Spleen (tissue), 11 donors: Measurements from ENCODE around the gene TRAIP. TPM values are rescaled to one million over a fixed set of nuclear protein-coding genes. Genes with fewer than 3 reads are reported as not detected.
A peak's percentile ranks its signal among the peaks of the same experiment; 100 is the strongest.

Source experiments
- DNase-seq: peaks from one replicate; pipeline ENCODE4 v3.0.0-alpha.2; 2020
- H3K27ac ChIP-seq, 8 donors: fragments of 200-600 bp; sonication (generic) in 7 of 8; 1 replicate in 4 of 8; 2 replicates in 4 of 8; pipeline versions ENCODE4 v1.5.0 to v1.8.0; 2016 to 2021; ENCODE audit warnings: inconsistent platforms in 4 of 8, mild to moderate bottlenecking in 4 of 8, moderate library complexity in 1 of 8
- H3K27me3 ChIP-seq, 7 donors: fragments of 200-600 bp; sonication (generic) in 6 of 7; replicated peaks in 1 of 7; 1 replicate in 4 of 7; 2 replicates in 3 of 7; pipeline versions ENCODE4 v1.5.0 to v1.8.0; 2016 to 2021; ENCODE audit warnings: inconsistent platforms in 3 of 7, mild to moderate bottlenecking in 1 of 7
- H3K36me3 ChIP-seq, 6 donors: fragments of 200-600 bp; sonication (generic) in 5 of 6; 1 replicate in 4 of 6; 2 replicates in 2 of 6; pipeline versions ENCODE4 v1.5.0 to v1.8.0; 2016 to 2021; ENCODE audit warnings: inconsistent platforms in 2 of 6
- H3K4me1 ChIP-seq, 6 donors: fragments of 200-600 bp; sonication (generic) in 5 of 6; 1 replicate in 3 of 6; 2 replicates in 3 of 6; pipeline versions ENCODE4 v1.5.0 to v1.8.0; 2016 to 2021; ENCODE audit warnings: inconsistent platforms in 3 of 6
- H3K4me3 ChIP-seq, 8 donors: fragments of 200-600 bp; sonication (generic) in 7 of 8; 1 replicate in 4 of 8; 2 replicates in 4 of 8; pipeline versions ENCODE4 v1.5.0 to v1.8.0; 2016 to 2021; ENCODE audit warnings: inconsistent platforms in 4 of 8, mild to moderate bottlenecking in 4 of 8, moderate library complexity in 2 of 8
- H3K9me3 ChIP-seq, 8 donors: fragments of 200-600 bp; sonication (generic) in 7 of 8; 1 replicate in 4 of 8; 2 replicates in 4 of 8; pipeline versions ENCODE4 v1.5.0 to v1.8.0; 2016 to 2021; ENCODE audit warnings: inconsistent platforms in 4 of 8
- CTCF ChIP-seq, 11 experiments: fragments of 200-600 bp in 7 of 11; fragments of 450-650 bp in 4 of 11; sonication (generic) in 4 of 11; IDR thresholded peaks in 8 of 11; conservative IDR thresholded peaks in 3 of 11; 1 replicate in 7 of 11; 2 replicates in 4 of 11; pipeline versions ENCODE4 v1.4.0 to v1.8.0; 2016 to 2021; ENCODE audit warnings: antibody characterized with exemption in 11 of 11, inconsistent platforms in 4 of 11, mild to moderate bottlenecking in 1 of 11
- POLR2A ChIP-seq, 3 donors: fragments of 450-650 bp; IDR thresholded peaks; one replicate each; pipeline ENCODE4 v1.5.1; 2017; ENCODE audit warnings: antibody characterized with exemption in 3 of 3, mild to moderate bottlenecking in 1 of 3
- POLR2AphosphoS5 ChIP-seq, 3 donors: sonication (generic); formaldehyde crosslinking; IDR thresholded peaks; one replicate each; pipeline ENCODE4 v1.5.1; 2017; ENCODE audit warnings: antibody characterized with exemption in 3 of 3
- WGBS, 5 donors: extraction: QIAGEN DNeasy Blood & Tissue Kit in 3 of 5; methylation state at CpG; one replicate each; pipeline versions ENCODE4 v1.1.5 to v1.1.7; 2013 to 2018; 5-methylcytosine and 5-hydroxymethylcytosine counted together
- intact Hi-C: fragments of 100-400 bp; cut with DNase I; formaldehyde crosslinking; loops from one replicate; pipeline ENCODE4 v1.15.0; 2023; ENCODE audit warnings: low total_unique reads
- polyA plus RNA-seq, 3 donors: library from polyadenylated mRNA; stranded (reverse); fragments of 200-250 nt; gene quantifications; one replicate each; pipeline ENCODE4 v1.2.1, GENCODE V29; 2013
- total RNA-seq, 7 donors: library from RNA; depleted of rRNA in 3 of 7; stranded (reverse); fragments of >200 nt in 3 of 7; fragmentation: NEBNext Ultra II Directional in 4 of 7; extraction: Animal tissue kit (Norgen Biotek cat#: 25700) in 4 of 7; gene quantifications; one replicate each; pipeline versions ENCODE4 v1.1.0 to v1.2.1, GENCODE V29; 2016 to 2021
- donor health status: healthy with polysubstance abuse.
- donor health status: DM: no; HTN: no; CAD: no; lungs with moderate emphysema.
- donor health status: DM: no; HTN: no; CAD: no.
- donor health status: Bipolar disorder and iron deficiency.
- donor health status: healthy.
- donor health status: DM: no; HTN: no; CAD: no.
- donor health status: DM: yes; HTN: yes; CAD: no.

The TRAIP gene
- total and polyA plus RNA-seq, 10 donors = 2.1 to 4.3 (median 3.3) TPM

GRCh38 chr3:49805897-49806701, 50.3 kb downstream of the TRAIP start:
- H3K36me3 ChIP-seq = peaks cover 0 to 41% (median 24%) of the 10 kb centered on the region in 6 donors
- H3K4me3 ChIP-seq = peak overlapping the region in 4 of 8 donors; percentile 3 to 86 (median 42)
- DNase-seq = peak; percentile 89
- no peaks in the 10 kb centered on the region for H3K27me3 ChIP-seq
- no peaks in the 10 kb centered on the region for H3K9me3 ChIP-seq
- H3K27ac ChIP-seq = peak overlapping the region; percentile 83 to 97 (median 93)
- 3 to 14% (median 11%) methylated on average over 6 to 11 of the region's 11 CpGs for WGBS, 5 donors
- H3K4me1 ChIP-seq = peaks cover 42 to 88% (median 58%) of the 10 kb centered on the region in 6 donors
- peak in 1 of 3 donors; percentile 15 for TF ChIP-seq POLR2A (IDR thresholded peaks at IDR 0.05)
- TF ChIP-seq POLR2AphosphoS5 (IDR thresholded peaks at IDR 0.05) = peak; percentile 47 to 74 (median 70)
- TF ChIP-seq CTCF (IDR thresholded peaks at IDR 0.05 in 8 of 11, conservative IDR thresholded peaks at IDR 0.05 in 3 of 11) = no peak
- intact Hi-C loops = no loop called here

GRCh38 chr3:49805367-49805782, 51.0 kb downstream of the TRAIP start:
- intact Hi-C loops = no loop called here
- H3K36me3 ChIP-seq = peaks cover 0 to 34% (median 18%) of the 10 kb centered on the region in 6 donors
- TF ChIP-seq POLR2AphosphoS5 (IDR thresholded peaks at IDR 0.05) (peak; percentile 71 to 88 (median 84)), POLR2A (IDR thresholded peaks at IDR 0.05) (no peak)
- peak; percentile 89 for DNase-seq
- H3K27me3 ChIP-seq = no peaks in the 10 kb centered on the region
- peak overlapping the region; percentile 83 to 97 (median 93) for H3K27ac ChIP-seq
- no peaks in the 10 kb centered on the region for H3K9me3 ChIP-seq
- H3K4me1 ChIP-seq = peaks cover 42 to 81% (median 58%) of the 10 kb centered on the region in 6 donors
- WGBS, 5 donors = 24 to 36% (median 30%) methylated on average over 3 of the region's 3 CpGs
- peak overlapping the region in 6 of 8 donors; percentile 3 to 97 (median 46) for H3K4me3 ChIP-seq

GRCh38 chr3:49804141-49805041, 52.0 kb downstream of the TRAIP start:
- WGBS, 5 donors = 15 to 45% (median 31%) methylated on average over 11 to 26 of the region's 26 CpGs
- H3K27me3 ChIP-seq = no peaks in the 10 kb centered on the region
- no peaks in the 10 kb centered on the region for H3K9me3 ChIP-seq
- peaks cover 42 to 73% (median 58%) of the 10 kb centered on the region in 6 donors for H3K4me1 ChIP-seq
- DNase-seq = peak; percentile 88
- TF ChIP-seq POLR2AphosphoS5 (IDR thresholded peaks at IDR 0.05) = peak in 2 of 3 donors; percentile 39 to 59
- no peak for TF ChIP-seq POLR2A (IDR thresholded peaks at IDR 0.05)
- H3K36me3 ChIP-seq = peaks cover 0 to 24% (median 8%) of the 10 kb centered on the region in 6 donors
- H3K4me3 ChIP-seq = peak overlapping the region in 7 of 8 donors; percentile 76 to 97 (median 89)
- peak overlapping the region; percentile 83 to 97 (median 93) for H3K27ac ChIP-seq
- intact Hi-C loops = loop anchor here (5.0 kb wide), 1 partner anchor 33 kb away; no protein-coding TSS in a partner anchor

- H3K4me3 ChIP-seq = peak overlapping the region; percentile 76 to 97 (median 88)
- TF ChIP-seq POLR2A (IDR thresholded peaks at IDR 0.05) (no peak), CTCF (IDR thresholded peaks at IDR 0.05 in 8 of 11, conservative IDR thresholded peaks at IDR 0.05 in 3 of 11) (peak in 3 of 11 experiments; percentile 16 to 27 (median 19)), POLR2AphosphoS5 (IDR thresholded peaks at IDR 0.05) (peak in 2 of 3 donors; percentile 2 to 4)
- H3K9me3 ChIP-seq = no peaks in the 10 kb centered on the region
- DNase-seq = peak; percentile 90
- H3K36me3 ChIP-seq = peaks cover 0 to 16% (median under 1%) of the 10 kb centered on the region in 6 donors
- WGBS, 5 donors = 0 to 1% (median 1%) methylated on average over 19 to 41 of the region's 41 CpGs
- no peaks in the 10 kb centered on the region for H3K27me3 ChIP-seq
- intact Hi-C loops = loop anchor here (5.0 kb wide), 1 partner anchor 34 kb away; no protein-coding TSS in a partner anchor
- peaks cover 42 to 65% (median 58%) of the 10 kb centered on the region in 6 donors for H3K4me1 ChIP-seq
- peak overlapping the region; percentile 82 to 97 (median 93) for H3K27ac ChIP-seq
These were observed 52.8 kb downstream of the TRAIP start for GRCh38 chr3:49803465-49804140.
